HG03558 (cell line): ENCODE results near the gene MYEOV.

Experiments used
- ATAC-seq: cut with Tn5 transposase; IDR thresholded peaks from one replicate; pipeline ENCODE4 v1.9.1; 2021; ENCODE audit warnings: moderate number of reproducible peaks; ENCODE audit not compliant: unreplicated experiment; ENCODE audit errors: extremely low read depth

The MYEOV gene

DNA sequence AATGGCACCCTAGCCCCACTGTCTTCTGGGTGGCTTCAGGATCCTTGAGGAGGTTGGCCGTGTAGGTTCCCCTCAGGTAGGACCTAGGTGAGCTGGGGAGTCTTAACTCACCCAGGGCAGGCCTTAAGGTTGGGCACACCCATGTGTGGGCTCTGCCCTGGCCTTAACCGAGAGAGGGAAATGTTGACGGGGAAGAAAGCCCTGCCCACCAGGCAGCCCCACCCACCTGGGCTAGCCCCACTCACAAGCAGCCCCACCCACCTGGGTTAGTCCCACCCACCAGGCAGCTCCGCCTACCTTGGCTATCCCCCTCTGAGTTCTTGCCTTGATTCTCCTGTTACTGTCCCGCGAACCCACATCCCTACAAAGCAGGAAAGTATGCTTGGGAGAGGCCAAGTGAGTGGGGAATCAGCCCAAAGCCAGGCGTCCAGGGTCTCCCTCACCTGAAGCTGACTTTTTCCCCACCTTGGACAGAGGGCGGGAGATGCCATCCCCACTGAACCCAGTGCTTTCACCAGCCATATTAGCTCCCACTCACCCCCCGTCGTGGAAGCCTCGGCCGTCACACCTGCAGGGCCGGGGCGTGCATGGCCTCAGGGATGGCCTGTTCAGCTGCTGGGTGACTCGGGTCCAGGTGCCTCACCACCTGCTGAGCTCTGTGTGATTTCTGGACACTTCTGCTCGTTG is at the start of gene MYEOV:
TSS of gene MYEOV (plus strand) at position 337 of the 687 bp plus-strand sequence. CDS start 1,200 bp downstream, outside the sequence.
- ATAC-seq = no peak

DNA sequence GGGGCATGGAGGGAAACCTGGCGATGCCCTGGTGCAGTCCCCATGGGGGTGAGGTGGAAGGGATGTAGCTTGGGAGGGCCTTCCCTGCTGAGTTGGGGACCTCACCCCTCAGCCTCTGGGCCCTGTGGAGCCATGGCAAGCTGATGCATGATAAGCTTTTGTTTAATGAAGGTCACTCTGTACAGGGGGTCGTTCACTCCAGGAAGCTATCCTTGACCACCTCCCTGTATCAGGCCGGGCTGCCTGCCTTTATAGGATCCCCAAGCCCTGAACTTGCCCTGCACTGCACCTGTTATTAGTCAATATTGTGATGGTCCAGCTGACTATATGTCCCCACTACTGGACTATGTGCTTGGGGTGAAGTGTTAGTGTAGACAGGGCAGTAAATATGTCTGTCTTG is 49.7 kb upstream of the MYEOV start:
- ATAC-seq = no peak

DNA sequence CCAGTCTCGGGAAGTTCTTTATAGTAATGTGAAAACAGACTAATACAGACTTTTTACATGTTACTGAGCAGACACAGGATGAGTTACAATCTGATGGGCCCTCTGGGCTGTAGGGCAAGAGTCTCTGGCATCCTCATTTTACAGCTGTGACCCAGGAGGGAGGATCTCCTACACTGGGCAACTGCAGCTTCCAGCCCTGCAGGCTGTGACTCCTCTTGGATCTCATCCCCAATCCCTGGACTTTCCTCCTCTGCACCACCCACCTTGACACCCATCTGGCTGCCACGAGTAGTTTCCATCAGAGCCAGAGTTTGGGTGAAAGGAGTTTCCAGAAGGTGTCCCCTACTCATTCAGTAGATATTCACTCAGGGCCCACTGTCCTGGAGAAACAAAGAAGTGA is 48.9 kb upstream of the MYEOV start:
- no peak for ATAC-seq

DNA sequence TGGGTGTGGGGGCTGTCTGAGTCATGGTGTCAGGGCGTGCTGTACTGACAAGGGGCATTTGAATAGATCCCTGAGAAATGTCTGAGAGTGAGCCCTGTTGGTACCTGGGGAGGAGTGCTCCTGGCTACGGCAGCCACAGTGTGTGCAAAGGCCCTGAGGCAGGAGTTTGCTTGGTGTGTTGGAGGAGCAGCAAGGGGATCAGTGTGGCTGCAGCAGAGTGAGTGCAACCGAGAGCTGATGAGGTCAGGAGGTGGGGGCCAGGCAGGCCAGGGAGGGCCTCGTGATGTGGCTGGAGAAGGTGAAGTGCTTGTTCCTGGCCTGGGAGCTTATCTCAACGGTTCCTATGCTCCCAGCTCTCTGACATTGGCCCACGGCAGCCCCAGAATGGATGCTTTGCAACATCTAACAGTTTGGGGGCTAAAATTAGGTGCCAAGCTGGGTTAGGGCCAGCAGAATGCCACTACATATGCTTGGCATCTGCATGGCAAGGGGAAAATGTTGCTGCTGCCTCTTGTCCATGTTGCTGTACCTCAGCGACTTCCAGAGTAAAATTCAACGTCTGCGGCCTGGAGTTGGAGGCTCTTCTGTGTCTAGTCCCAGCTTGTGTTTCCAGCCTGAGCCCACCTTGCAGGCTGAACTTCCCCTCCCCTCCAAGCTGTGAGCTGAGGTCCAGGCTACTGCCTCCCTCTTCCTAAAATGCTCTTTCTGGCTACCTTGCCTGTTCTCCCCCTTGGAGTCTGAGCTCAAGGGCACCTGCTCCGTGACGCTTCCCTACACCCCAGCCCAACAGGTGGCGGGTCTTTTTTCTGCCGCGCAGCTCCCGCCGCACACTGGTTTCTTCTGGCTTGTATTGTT is 48.2 kb upstream of the MYEOV start:
- ATAC-seq = no peak

DNA sequence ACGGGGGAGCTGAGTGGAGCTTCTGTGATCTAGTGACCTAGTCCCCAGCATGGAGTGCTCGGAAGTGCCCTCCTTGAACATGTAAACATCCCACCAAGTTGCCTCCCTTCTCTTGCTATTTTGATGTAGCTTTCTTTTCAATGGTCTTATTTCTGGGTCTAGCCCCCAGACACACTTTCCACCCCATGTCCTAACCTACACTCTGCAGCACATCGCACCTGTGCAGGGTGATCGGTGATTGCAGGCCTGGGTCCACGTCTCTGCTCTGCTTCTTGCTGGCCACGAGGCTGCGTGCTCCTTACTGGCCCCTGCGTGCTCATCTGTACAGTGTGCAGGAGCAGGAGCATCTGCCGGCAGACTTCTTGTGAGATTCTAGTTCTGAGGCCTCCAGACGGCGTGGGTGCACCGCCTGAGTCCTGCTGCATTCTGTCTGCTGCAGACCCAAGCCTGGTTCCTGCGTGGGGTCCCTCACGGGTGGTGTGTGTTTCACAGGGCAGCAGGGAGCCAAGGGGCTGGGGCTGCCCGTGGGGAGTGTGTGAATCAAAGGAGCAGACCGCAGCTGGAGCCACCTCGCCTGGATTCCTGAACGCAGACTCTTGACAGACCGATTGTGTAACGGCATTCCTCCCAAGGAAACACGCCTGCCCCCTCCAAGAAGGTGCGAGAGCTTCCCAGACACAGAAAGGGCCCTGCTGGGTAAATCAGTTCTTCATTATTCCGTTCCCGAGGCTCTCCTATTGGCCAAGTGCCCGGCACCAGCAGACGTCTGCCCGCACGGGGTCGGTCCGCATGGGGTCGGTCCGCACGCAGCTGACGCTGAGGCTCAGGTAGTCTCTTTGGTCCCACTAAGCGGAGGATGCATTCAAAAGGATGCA is 44.4 kb upstream of the MYEOV start:
- no peak for ATAC-seq

DNA sequence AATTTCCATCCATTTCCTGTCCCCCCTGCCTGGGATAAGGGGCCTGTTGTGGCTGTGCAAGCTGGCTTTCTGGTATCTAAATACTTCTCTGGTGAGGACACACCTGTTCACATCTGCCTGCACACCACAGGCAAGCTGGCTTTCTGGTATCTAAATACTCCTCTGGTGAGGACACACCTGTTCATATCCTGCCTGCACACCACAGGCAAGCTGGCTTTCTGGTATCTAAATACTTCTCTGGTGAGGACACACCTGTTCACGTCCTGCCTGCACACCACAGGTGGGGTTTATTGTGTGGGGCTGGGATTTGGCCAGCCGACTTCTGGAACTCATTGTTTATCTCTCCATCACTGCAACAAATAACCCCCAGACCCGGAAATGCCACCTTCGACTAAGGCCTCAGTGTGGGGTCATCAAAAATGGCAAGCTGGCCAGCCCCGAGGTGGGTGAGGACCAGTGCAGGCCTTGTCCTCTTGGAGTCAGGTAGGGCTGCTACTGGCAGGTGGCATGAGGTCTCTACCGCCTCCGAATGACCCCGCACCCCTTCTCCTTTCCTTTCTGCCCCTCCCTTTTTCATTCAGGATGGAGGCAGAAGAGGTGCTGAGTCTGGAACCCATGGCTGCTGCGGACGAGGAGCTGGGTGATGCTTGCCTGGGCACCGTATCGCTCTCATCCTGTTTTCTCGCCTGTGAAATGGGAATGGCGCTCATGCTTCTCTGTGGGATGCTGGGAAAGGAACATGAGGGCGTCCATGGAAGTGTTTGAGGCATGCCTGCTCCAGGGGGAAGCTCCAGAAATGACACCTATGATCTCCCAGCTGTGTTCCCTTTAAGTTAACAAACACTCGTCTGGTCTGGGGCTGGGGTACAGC is 43.5 kb upstream of the MYEOV start:
- no peak for ATAC-seq

DNA sequence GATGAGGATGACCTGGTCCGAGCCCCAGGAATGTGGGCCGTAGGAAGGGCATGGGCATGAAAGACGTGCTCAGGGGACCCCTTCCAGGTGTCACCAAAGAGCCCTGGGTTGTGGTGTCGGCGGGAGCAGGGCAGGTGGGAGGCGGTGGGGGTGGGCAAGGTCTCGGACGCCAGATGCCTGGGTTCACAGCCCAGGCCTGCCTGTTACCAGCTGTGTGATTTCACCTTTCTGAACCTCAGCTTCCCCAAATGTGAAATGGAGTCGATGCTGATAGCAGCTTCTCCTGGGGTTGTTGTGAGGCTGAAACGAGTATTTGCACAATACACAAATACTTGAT is 42.9 kb upstream of the MYEOV start:
- ATAC-seq = no peak

DNA sequence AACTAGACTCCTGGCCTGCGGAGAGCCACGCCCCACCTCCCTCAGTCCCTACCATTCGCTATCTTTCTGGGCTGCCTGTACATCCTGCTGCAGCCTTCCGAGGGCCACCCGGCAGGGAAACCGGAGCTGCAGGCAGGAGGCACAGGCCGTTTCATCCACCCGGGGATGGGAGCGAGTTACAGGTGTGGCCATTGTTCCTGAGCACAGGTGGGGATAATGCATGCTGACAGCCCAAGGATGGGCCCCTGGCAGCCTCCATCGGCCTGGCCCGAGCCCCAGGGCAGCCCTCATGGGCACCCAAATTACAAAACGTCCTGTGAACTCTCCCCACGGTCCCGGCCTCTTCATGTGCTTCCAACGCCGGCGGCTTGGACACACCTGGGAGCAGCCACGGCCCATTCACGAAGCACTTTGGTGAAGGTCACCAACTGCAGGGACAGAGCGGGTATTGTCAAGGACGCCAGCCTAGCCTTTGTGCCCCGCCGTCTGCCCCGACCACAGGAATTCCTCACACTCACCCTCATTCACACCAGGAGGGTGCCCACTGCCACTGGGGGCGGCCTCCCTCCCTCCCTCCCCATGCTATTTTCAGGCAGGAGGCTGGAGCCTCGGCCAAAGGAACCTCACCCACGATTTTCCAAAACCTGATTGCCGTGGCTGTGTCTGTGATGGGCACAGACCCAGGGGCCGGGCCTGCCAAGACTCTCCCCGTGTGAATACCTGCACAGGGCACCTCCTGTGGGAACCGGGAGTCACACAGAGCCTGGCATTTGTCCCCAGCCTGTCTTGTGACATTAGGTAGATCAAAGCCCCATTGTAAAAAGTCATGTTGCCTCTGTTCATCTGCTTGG is 42.1 kb upstream of the MYEOV start:
- ATAC-seq = no peak

DNA sequence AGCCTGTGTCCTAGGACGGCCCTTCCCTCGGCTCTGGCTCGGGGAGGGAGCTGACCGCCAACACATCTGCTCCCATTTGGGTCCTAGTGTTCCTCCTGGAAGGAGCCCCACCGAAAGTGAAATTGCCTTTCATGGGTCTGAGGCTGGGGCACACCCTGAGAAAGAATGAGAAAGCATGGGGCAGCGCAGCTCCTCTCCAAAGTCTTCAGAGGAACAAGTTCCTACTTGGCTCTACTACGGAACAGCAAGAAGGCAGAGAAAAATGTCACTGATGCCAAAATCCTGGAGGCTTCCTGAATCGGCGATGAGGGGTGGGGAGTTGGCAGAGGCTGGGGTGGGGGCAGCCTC is 41.5 kb upstream of the MYEOV start:
- ATAC-seq = no peak

DNA sequence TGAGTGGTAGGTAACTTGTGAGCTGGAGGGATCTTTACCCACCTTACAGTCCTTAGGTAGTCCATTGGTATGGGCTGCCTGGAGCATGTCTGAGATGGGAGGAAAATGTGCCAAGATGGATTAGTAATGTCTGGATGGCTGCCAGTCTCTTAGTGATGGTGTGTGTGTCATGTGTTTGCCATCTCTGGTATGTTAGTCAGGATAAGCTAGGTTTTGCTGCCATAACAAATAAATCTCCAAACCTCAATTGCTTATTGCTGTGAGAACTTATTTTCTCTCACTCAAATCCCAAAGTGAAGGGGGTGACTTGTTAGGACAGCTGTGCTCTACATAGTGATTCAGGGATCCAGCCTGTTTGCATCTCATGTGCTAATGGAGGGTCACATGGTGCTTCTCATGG is 40.9 kb upstream of the MYEOV start:
- no peak for ATAC-seq

DNA sequence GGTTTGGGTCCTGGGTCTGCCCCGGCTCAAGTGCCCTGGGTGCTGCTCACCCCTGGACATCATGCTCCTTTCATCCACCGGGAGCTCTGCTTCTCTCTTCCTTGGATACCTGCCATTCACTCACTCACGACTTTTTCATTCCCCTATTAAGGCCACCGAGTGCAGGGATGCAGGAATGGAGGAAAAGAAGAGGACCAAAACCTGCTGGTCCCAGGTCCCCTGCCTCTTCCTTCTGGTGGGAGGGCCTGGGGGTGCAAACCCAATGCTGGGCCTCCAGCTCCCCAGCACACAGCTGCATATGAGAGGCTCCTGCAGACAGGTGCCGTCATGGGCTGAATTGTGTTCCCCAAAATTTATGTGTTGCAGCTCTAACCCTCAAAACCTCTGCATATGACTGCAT is 36.8 kb upstream of the MYEOV start:
- no peak for ATAC-seq

DNA sequence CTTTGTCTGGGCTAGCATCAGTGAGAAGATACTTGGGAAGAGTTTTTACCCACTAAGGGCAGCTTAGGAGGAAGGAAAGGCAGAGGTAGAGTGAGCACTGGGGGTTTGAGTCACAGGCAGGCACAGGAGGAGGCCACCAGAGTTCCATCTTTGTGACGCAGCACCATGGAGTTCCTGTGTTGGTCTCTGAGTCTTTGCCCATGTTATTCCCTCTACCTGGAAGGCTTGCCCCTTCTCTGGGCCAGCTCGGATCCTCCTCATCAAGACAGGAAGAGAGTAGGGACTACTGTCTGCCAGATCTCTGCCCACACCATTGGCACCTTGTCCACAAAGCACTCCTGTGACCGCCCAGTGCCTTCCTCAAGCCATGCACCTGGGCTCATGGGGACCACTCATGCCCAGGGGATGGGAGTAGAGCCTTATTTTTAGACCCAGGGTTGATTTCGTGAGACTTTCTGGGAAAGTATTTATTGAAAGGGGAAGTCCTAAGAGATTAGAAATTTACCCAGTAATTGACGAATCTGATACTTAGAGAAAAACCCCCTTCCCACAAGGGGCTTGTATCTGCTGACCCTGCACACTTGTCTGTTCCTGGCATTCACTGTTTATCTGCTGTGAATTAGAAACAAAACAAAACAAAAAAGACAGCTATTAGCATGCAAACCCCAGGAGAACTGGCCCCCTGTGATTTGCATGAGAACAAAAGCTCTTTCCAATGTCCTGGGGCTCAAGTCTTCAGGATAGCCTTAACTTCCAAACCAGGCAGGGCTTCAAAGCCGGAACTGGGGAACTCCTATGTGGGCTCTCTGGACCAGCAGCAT is 35.9 kb upstream of the MYEOV start:
- ATAC-seq = no peak

DNA sequence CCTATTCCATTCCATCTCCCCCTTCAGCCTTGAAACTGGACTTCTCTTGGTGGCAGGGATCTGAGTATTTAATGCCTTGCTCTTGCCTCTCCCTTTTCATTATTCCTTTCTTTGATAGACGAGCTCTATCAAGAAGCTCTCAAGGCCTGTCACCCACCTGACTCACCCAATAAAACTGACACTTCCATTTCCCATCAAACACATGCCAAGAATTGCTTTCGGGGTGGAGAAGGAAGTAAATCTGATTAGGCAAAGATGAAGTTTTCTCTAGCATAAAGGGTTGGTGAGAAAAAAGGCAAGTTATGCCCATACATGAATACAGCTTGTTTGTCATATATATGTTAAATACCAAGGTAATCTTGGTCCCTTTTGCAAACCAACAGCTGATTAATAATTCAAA is 34.9 kb upstream of the MYEOV start:
- ATAC-seq = no peak

DNA sequence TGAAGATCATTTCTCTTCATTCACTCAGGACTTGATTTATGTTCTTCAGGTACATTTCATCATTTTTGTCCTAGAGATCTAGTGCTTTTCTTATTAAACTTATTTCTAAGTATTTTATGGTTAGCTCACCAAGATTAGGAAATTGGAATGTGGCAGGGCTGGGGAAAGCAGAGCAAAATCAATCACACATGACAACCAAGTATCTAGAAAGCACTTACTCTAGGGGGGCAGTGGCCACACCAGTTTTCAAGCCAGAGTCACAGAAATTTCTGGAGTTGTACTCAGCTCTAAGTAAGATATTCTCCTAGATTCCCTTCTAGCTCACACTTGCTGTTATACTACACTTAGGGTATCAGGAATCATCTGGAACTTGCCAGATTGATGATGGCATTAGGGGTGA is 33.3 kb upstream of the MYEOV start:
- ATAC-seq = no peak

DNA sequence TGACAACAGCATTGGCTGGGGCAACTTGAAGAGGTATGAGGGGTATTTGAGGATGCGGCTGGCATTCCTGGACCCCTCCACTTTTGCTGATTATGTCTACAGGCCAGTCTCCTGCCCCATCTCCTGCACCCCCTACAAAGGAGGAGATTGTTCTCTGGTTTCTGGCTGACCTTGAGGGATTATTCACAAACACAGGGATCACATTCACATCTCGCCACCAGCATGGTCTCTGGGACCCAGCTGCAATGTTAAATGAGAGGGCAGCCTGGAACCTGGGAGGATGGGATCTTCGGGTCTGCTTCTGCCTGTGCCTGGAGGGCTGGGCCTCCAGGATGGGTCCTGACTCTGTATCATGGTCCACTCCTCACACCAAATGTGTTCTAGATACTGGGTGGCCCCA is 32.8 kb upstream of the MYEOV start:
- ATAC-seq = no peak

DNA sequence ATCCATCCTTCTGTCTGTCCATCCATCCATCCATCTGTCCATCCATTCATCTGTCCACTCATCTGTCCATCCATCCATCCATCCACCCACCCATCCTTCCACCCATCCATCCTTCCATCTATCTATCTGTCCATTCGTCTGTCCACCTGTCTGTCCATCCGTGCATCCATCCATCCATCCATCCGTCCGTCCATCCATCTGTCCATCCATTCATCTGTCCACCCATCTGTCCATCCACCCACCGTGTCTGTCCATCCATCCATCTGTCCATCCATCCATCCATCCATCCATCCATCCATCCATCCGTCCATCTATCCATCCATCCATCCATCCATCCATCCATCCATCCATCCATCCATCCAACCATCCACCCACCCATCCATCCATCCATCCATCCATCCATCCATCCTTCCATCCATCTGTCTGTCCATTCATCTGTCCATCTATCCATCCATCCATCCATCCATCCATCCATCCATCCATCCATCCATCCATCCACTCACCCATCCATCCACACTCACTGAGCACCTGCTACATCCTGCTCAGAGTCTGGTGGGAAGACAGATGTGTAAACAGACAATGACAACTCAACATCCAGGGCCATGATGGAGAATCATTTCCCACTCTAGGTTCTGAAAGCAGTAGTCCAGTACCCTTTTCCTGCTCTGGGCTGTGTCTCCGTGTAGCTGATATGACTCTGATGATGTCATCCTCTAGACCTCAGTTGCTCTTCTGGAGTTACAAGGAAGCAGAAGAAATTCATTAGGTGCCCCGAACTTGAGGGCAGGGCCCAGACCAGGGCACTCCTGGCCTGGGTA is 30.8 kb upstream of the MYEOV start:
- no peak for ATAC-seq

DNA sequence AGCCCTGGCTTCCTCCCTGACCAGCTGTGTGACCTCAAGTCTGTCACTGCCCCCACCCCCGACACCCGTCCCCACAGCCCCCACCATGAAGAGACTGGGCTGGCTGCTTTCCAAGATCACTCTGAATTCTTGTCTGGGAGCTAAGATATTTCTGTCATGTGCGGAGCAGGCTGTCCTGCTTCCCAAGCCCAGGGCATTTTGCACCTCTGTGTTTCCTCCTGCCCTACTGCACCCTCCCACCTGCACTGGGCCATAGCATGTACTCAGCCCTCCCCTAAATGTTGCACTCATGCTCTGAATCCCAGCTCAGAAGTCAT is 30.3 kb upstream of the MYEOV start:
- no peak for ATAC-seq

DNA sequence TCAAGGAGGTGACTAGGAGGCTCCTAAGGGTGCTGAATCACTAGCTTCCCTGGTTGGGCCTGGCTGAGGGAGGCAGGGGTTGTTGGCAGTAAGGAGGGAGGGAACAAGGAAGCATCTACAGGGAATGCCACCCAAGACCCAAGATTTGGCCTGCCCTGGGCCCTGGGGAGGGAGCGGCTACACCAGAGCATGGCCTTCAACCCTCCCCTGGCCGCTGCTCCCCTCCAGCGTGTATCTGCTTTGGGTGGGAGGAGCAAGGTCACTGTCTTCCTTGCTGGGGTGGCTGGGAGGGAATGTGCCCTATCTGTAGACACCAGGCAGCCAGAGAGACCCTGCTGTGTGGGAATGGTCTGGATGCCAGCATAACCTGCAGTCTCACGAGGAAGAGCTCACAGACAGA is 29.5 kb upstream of the MYEOV start:
- ATAC-seq = no peak
